ENCODE results near the gene STS. TPM values are rescaled to one million over a fixed set of nuclear protein-coding genes. Genes with fewer than 3 reads are reported as not detected.

The STS gene
- total and polyA plus RNA-seq, 2 donors (not counting 3 experiments of a cell fraction or from before 2014, with no cell fraction given), result 2.1 to 4.9 TPM

DNA sequence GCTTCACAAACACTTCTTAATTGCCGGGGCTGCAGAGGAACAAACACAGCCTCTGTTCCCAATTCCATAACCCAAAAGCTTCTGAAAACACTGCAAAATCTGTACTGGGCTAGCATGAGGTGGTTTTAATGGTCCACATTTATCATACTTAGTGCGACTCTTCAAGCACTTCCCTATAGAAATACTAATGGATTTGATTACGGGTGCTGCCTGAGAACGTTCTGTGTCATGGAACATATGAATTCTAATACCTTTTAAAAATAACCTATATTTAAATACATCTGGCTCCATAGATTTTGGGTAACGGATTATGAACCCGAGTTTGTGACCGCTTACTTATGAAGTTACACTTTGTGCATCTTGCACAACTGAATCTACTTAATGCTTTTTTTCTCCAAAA lies 35.4 kb upstream of the STS start:
- CTCF ChIA-PET, result no interaction called here
- no peak overlapping the region for H3K4me2 ChIP-seq (ENCODE audit: insufficient read depth, low read length)

More for the DNA sequence above, 35.4 kb upstream of the STS start:
- POLR2A ChIA-PET, result no interaction called here
- Histone ChIP-seq H2AFZ (ENCODE audit: low read depth, low read length) (no peak overlapping the region), H3K36me3 (ENCODE audit: control insufficient read depth in 2 of 2, extremely low read depth in 1 of 2, insufficient read depth in 2 of 2, low read length in 2 of 2) (no peaks in the 10 kb centered on the region), H3K9me3 (replicated peaks; ENCODE audit: control insufficient read depth, insufficient read depth, low read length) (no peaks in the 10 kb centered on the region), H3K4me1 (ENCODE audit: control insufficient read depth, extremely low read depth, insufficient read depth, low read length) (peaks cover 28% of the 10 kb centered on the region), H4K20me1 (replicated peaks; ENCODE audit: control insufficient read depth, extremely low read depth, insufficient read depth, low read length) (no peaks in the 10 kb centered on the region), H3K27me3 (ENCODE audit: control insufficient read depth in 2 of 2, insufficient read depth in 2 of 2, low read length in 2 of 2) (no peaks in the 10 kb centered on the region), H3K79me2 (ENCODE audit: control insufficient read depth, insufficient read depth, low read length) (peaks cover 11% of the 10 kb centered on the region), H3K4me3 (replicated peaks in 1 of 3; ENCODE audit: insufficient read depth in 1 of 3, low read depth in 1 of 3, low read length in 3 of 3) (no peak overlapping the region), H3K9ac (replicated peaks; ENCODE audit: extremely low read depth, insufficient read depth, low read length) (no peak overlapping the region), H3K9me1 (replicated peaks; ENCODE audit: control insufficient read depth, extremely low read depth, insufficient read depth, low read length) (no peaks in the 10 kb centered on the region), H3K27ac (ENCODE audit: insufficient read depth, low read depth, low read length) (no peak overlapping the region)
- no peak for FAIRE-seq
- intact Hi-C loops (cut with micrococcal nuclease) (no loop called here), dilution Hi-C loops (cut with MboI; ENCODE audit: extremely low pct_ligation_motif_present, low sequenced_read_pairs) (no loop called here)
- TF ChIP-seq POLR2AphosphoS5 (IDR thresholded peaks at IDR 0.05; ENCODE audit: insufficient read depth, low read depth, low read length) (no peak), EZH2 (IDR thresholded peaks at IDR 0.05; ENCODE audit: borderline replicate concordance, low read depth, low read length, severe bottlenecking) (no peak), JUN (IDR thresholded peaks at IDR 0.05; ENCODE audit: borderline replicate concordance, insufficient read depth, insufficient read length, low read depth) (no peak), FOS (IDR thresholded peaks at IDR 0.05; ENCODE audit: borderline replicate concordance, insufficient read depth, low read length) (no peak), GATA2 (IDR thresholded peaks at IDR 0.05; ENCODE audit: insufficient read depth, insufficient read length, low read depth, low read length) (no peak), MYC (IDR thresholded peaks at IDR 0.05; ENCODE audit: low read depth, low read length) (no peak), POLR2A (IDR thresholded peaks at IDR 0.05; ENCODE audit: low read depth, low read length) (no peak)
- TF ChIP-seq, protein P1, sequence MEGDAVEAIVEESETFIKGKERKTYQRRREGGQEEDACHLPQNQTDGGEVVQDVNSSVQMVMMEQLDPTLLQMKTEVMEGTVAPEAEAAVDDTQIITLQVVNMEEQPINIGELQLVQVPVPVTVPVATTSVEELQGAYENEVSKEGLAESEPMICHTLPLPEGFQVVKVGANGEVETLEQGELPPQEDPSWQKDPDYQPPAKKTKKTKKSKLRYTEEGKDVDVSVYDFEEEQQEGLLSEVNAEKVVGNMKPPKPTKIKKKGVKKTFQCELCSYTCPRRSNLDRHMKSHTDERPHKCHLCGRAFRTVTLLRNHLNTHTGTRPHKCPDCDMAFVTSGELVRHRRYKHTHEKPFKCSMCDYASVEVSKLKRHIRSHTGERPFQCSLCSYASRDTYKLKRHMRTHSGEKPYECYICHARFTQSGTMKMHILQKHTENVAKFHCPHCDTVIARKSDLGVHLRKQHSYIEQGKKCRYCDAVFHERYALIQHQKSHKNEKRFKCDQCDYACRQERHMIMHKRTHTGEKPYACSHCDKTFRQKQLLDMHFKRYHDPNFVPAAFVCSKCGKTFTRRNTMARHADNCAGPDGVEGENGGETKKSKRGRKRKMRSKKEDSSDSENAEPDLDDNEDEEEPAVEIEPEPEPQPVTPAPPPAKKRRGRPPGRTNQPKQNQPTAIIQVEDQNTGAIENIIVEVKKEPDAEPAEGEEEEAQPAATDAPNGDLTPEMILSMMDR (IDR thresholded peaks at IDR 0.05; ENCODE audit: extremely low read depth in 1 of 2, insufficient read depth in 1 of 2, low read depth in 1 of 2, low read length in 2 of 2), result no peak
- TF ChIP-seq, protein P2, sequence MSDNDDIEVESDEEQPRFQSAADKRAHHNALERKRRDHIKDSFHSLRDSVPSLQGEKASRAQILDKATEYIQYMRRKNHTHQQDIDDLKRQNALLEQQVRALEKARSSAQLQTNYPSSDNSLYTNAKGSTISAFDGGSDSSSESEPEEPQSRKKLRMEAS (IDR thresholded peaks at IDR 0.05; ENCODE audit: insufficient read depth, insufficient read length), result no peak
- DNase-seq (ENCODE audit: low read depth, low spot score), result no peak
- BruUV-seq (replicated peaks), result no TSS peak
